Spleen (tissue), 11 donors: Measurements from ENCODE around the gene KLHL40. TPM values are rescaled to one million over a fixed set of nuclear protein-coding genes. Genes with fewer than 3 reads are reported as not detected.

Source experiments
- DNase-seq: peaks from one replicate; pipeline ENCODE4 v3.0.0-alpha.2; 2020
- H3K27ac ChIP-seq, 8 donors: fragments of 200-600 bp; sonication (generic) in 7 of 8; 1 replicate in 4 of 8; 2 replicates in 4 of 8; pipeline versions ENCODE4 v1.5.0 to v1.8.0; 2016 to 2021; ENCODE audit warnings: inconsistent platforms in 4 of 8, mild to moderate bottlenecking in 4 of 8, moderate library complexity in 1 of 8
- H3K27me3 ChIP-seq, 7 donors: fragments of 200-600 bp; sonication (generic) in 6 of 7; replicated peaks in 1 of 7; 1 replicate in 4 of 7; 2 replicates in 3 of 7; pipeline versions ENCODE4 v1.5.0 to v1.8.0; 2016 to 2021; ENCODE audit warnings: inconsistent platforms in 3 of 7, mild to moderate bottlenecking in 1 of 7
- H3K36me3 ChIP-seq, 6 donors: fragments of 200-600 bp; sonication (generic) in 5 of 6; 1 replicate in 4 of 6; 2 replicates in 2 of 6; pipeline versions ENCODE4 v1.5.0 to v1.8.0; 2016 to 2021; ENCODE audit warnings: inconsistent platforms in 2 of 6
- H3K4me1 ChIP-seq, 6 donors: fragments of 200-600 bp; sonication (generic) in 5 of 6; 1 replicate in 3 of 6; 2 replicates in 3 of 6; pipeline versions ENCODE4 v1.5.0 to v1.8.0; 2016 to 2021; ENCODE audit warnings: inconsistent platforms in 3 of 6
- H3K4me3 ChIP-seq, 8 donors: fragments of 200-600 bp; sonication (generic) in 7 of 8; 1 replicate in 4 of 8; 2 replicates in 4 of 8; pipeline versions ENCODE4 v1.5.0 to v1.8.0; 2016 to 2021; ENCODE audit warnings: inconsistent platforms in 4 of 8, mild to moderate bottlenecking in 4 of 8, moderate library complexity in 2 of 8
- H3K9me3 ChIP-seq, 8 donors: fragments of 200-600 bp; sonication (generic) in 7 of 8; 1 replicate in 4 of 8; 2 replicates in 4 of 8; pipeline versions ENCODE4 v1.5.0 to v1.8.0; 2016 to 2021; ENCODE audit warnings: inconsistent platforms in 4 of 8
- CTCF ChIP-seq, 11 experiments: fragments of 200-600 bp in 7 of 11; fragments of 450-650 bp in 4 of 11; sonication (generic) in 4 of 11; IDR thresholded peaks in 8 of 11; conservative IDR thresholded peaks in 3 of 11; 1 replicate in 7 of 11; 2 replicates in 4 of 11; pipeline versions ENCODE4 v1.4.0 to v1.8.0; 2016 to 2021; ENCODE audit warnings: antibody characterized with exemption in 11 of 11, inconsistent platforms in 4 of 11, mild to moderate bottlenecking in 1 of 11
- POLR2A ChIP-seq, 3 donors: fragments of 450-650 bp; IDR thresholded peaks; one replicate each; pipeline ENCODE4 v1.5.1; 2017; ENCODE audit warnings: antibody characterized with exemption in 3 of 3, mild to moderate bottlenecking in 1 of 3
- POLR2AphosphoS5 ChIP-seq, 3 donors: sonication (generic); formaldehyde crosslinking; IDR thresholded peaks; one replicate each; pipeline ENCODE4 v1.5.1; 2017; ENCODE audit warnings: antibody characterized with exemption in 3 of 3
- WGBS, 5 donors: extraction: QIAGEN DNeasy Blood & Tissue Kit in 3 of 5; methylation state at CpG; one replicate each; pipeline versions ENCODE4 v1.1.5 to v1.1.7; 2013 to 2018; 5-methylcytosine and 5-hydroxymethylcytosine counted together
- intact Hi-C: fragments of 100-400 bp; cut with DNase I; formaldehyde crosslinking; loops from one replicate; pipeline ENCODE4 v1.15.0; 2023; ENCODE audit warnings: low total_unique reads
- polyA plus RNA-seq, 3 donors: library from polyadenylated mRNA; stranded (reverse); fragments of 200-250 nt; gene quantifications; one replicate each; pipeline ENCODE4 v1.2.1, GENCODE V29; 2013
- total RNA-seq, 7 donors: library from RNA; depleted of rRNA in 3 of 7; stranded (reverse); fragments of >200 nt in 3 of 7; fragmentation: NEBNext Ultra II Directional in 4 of 7; extraction: Animal tissue kit (Norgen Biotek cat#: 25700) in 4 of 7; gene quantifications; one replicate each; pipeline versions ENCODE4 v1.1.0 to v1.2.1, GENCODE V29; 2016 to 2021
- donor health status: healthy with polysubstance abuse.
- donor health status: DM: no; HTN: no; CAD: no; lungs with moderate emphysema.
- donor health status: DM: no; HTN: no; CAD: no.
- donor health status: Bipolar disorder and iron deficiency.
- donor health status: healthy.
- donor health status: DM: no; HTN: no; CAD: no.
- donor health status: DM: yes; HTN: yes; CAD: no.

The KLHL40 gene
- total and polyA plus RNA-seq, 10 donors, result 0.03 to 0.17 TPM; not detected in 8

- Histone ChIP-seq H3K4me1 (no peaks in the 10 kb centered on the region), H3K9me3 (peaks cover 0 to 2% (median under 1%) of the 10 kb centered on the region in 8 donors), H3K27me3 (peaks cover 0 to 4% (median 0%) of the 10 kb centered on the region in 7 donors), H3K27ac (no peak overlapping the region), H3K36me3 (no peaks in the 10 kb centered on the region), H3K4me3 (no peak overlapping the region)
- DNase-seq, result no peak
- intact Hi-C loops, result no loop called here
- 79 to 96% (median 93%) methylated on average over 1 of the region's 1 CpG for WGBS, 5 donors
- no peak for TF ChIP-seq POLR2A (IDR thresholded peaks at IDR 0.05)
- TF ChIP-seq CTCF (IDR thresholded peaks at IDR 0.05 in 8 of 11, conservative IDR thresholded peaks at IDR 0.05 in 3 of 11), result no peak
- no peak for TF ChIP-seq POLR2AphosphoS5 (IDR thresholded peaks at IDR 0.05)
These were observed 14.7 kb upstream of the KLHL40 start for GRCh38 chr3:42670670-42671069.

- peaks cover 0 to 20% (median 14%) of the 10 kb centered on the region in 8 donors for H3K9me3 ChIP-seq
- intact Hi-C loops, result no loop called here
- WGBS, 5 donors, result 14 to 42% (median 31%) methylated on average over 1 of the region's 1 CpG
- peak overlapping the region in 3 of 8 donors; percentile 28 to 63 (median 28) for H3K27ac ChIP-seq
- DNase-seq, result no peak
- H3K36me3 ChIP-seq, result no peaks in the 10 kb centered on the region
- H3K27me3 ChIP-seq, result peaks cover 0 to 4% (median 0%) of the 10 kb centered on the region in 7 donors
- no peak overlapping the region for H3K4me3 ChIP-seq
- H3K4me1 ChIP-seq, result no peaks in the 10 kb centered on the region
- TF ChIP-seq CTCF (IDR thresholded peaks at IDR 0.05 in 8 of 11, conservative IDR thresholded peaks at IDR 0.05 in 3 of 11) (no peak), POLR2AphosphoS5 (IDR thresholded peaks at IDR 0.05) (no peak), POLR2A (IDR thresholded peaks at IDR 0.05) (no peak)
These were observed 12.8 kb upstream of the KLHL40 start for GRCh38 chr3:42672515-42672914.

- intact Hi-C loops, result no loop called here
- DNase-seq, result peak; percentile 35
These were observed 12.3 kb upstream of the KLHL40 start for GRCh38 chr3:42673082-42673481.

GRCh38 chr3:42674146-42674545 is 11.2 kb upstream of the KLHL40 start:
- Histone ChIP-seq H3K27ac (no peak overlapping the region), H3K36me3 (no peaks in the 10 kb centered on the region), H3K9me3 (peaks cover 0 to 31% (median 26%) of the 10 kb centered on the region in 8 donors), H3K27me3 (no peaks in the 10 kb centered on the region), H3K4me1 (no peaks in the 10 kb centered on the region), H3K4me3 (no peak overlapping the region)
- WGBS, 5 donors, result 58 to 77% (median 69%) methylated on average over 3 of the region's 3 CpGs
- no peak for TF ChIP-seq POLR2A (IDR thresholded peaks at IDR 0.05)
- TF ChIP-seq POLR2AphosphoS5 (IDR thresholded peaks at IDR 0.05), result no peak
- no peak for TF ChIP-seq CTCF (IDR thresholded peaks at IDR 0.05 in 8 of 11, conservative IDR thresholded peaks at IDR 0.05 in 3 of 11)
- intact Hi-C loops, result no loop called here
- DNase-seq, result no peak

More at GRCh38 chr3:42673082-42673481, 12.3 kb upstream of the KLHL40 start:
- TF ChIP-seq CTCF (IDR thresholded peaks at IDR 0.05 in 8 of 11, conservative IDR thresholded peaks at IDR 0.05 in 3 of 11) (no peak), POLR2AphosphoS5 (IDR thresholded peaks at IDR 0.05) (no peak), POLR2A (IDR thresholded peaks at IDR 0.05) (no peak)
- Histone ChIP-seq H3K4me1 (no peaks in the 10 kb centered on the region), H3K9me3 (peaks cover 0 to 26% (median 20%) of the 10 kb centered on the region in 8 donors), H3K27me3 (peaks cover 0 to 4% (median 0%) of the 10 kb centered on the region in 7 donors), H3K27ac (peak overlapping the region in 2 of 8 donors; percentile 28 to 63), H3K4me3 (no peak overlapping the region), H3K36me3 (no peaks in the 10 kb centered on the region)
